Activated naive CD8-positive, alpha-beta T cell (primary cell): Measurements from ENCODE around the gene COLGALT1.
"Not testable (repeated sequence)": the region's sequence is repeated elsewhere in the genome, so short reads cannot be mapped to it uniquely, and the experiment has no call there.

Experiments used
- H3K27ac Mint-ChIP-seq: one replicate; pipeline ENCODE4 v1.8.0; 2021; ENCODE audit warnings: mixed read lengths
- H3K27me3 Mint-ChIP-seq: one replicate; pipeline ENCODE4 v1.8.0; 2021; ENCODE audit warnings: mixed read lengths
- H3K36me3 Mint-ChIP-seq: one replicate; pipeline ENCODE4 v1.8.0; 2021; ENCODE audit warnings: mixed read lengths
- H3K4me1 Mint-ChIP-seq: one replicate; pipeline ENCODE4 v1.8.0; 2021; ENCODE audit warnings: low read depth, mixed read lengths
- H3K4me3 Mint-ChIP-seq: one replicate; pipeline ENCODE4 v1.8.0; 2021; ENCODE audit warnings: mild to moderate bottlenecking, mixed read lengths
- H3K9me3 Mint-ChIP-seq: one replicate; pipeline ENCODE4 v1.8.0; 2021; ENCODE audit warnings: low read depth, mixed read lengths

The COLGALT1 gene

DNA sequence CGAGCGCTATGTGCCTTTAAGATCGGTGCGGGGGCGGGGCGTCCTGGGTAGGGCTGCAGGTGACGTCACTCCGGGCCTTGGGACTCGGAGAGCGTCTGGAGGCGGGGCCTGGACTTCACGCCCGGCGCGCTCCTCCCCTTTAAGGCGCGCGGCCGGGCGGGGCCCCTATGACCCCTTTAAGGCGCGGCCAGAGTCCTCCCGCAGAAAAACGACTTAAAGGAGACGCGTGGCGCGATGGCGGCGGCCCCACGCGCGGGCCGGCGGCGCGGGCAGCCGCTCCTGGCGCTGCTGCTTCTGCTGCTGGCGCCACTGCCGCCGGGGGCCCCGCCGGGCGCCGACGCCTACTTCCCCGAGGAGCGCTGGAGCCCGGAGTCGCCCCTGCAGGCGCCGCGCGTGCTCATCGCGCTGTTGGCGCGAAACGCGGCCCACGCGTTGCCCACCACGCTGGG is at the start of gene COLGALT1:
COLGALT1 (plus strand) TSS at position 170 of the 449 bp plus-strand sequence; CDS start at position 235, 65 bp downstream.
- Mint-ChIP-seq H3K36me3 (peaks cover 2% of the 10 kb centered on the region), H3K27me3 (no peaks in the 10 kb centered on the region), H3K4me3 (peak within 1 kb of the TSS; percentile 87), H3K27ac (peak within 1 kb of the TSS; percentile 50), H3K9me3 (no peaks in the 10 kb centered on the region), H3K4me1 (peaks cover 14% of the 10 kb centered on the region)

DNA sequence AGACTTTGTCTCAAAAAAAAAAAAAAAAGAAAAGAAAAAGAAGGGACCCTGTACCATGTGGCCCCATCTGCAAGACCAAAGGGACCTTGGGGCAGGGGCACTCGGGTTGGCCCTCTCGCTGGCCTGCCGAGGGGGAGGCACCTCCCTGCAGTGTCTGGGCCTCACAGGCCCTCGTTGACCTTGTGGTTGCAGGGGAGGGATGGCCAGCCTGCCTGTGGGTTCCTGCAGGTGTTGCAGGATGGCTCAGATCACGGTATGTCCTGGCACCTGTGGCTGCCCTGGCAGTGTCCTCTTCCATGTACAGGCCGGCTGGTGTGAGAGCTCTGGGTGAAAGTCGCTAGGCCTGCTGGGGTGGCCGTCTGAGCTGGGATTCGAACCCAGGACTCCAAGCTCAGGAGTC is 48.7 kb upstream of the COLGALT1 start:
- H3K9me3 Mint-ChIP-seq = no peaks in the 10 kb centered on the region
- no peak overlapping the region for H3K27ac Mint-ChIP-seq
- H3K4me3 Mint-ChIP-seq = no peak overlapping the region
- no peaks in the 10 kb centered on the region for H3K27me3 Mint-ChIP-seq
- H3K36me3 Mint-ChIP-seq = peaks cover 2% of the 10 kb centered on the region
- H3K4me1 Mint-ChIP-seq = peaks cover 24% of the 10 kb centered on the region

GRCh38 chr19:17508558-17508933 is 46.9 kb upstream of the COLGALT1 start:
- Mint-ChIP-seq H3K27ac (peak overlapping the region; percentile 41), H3K4me3 (peak overlapping the region; percentile 40), H3K4me1 (peaks cover 31% of the 10 kb centered on the region)
- not testable (repeated sequence) for H3K27me3 Mint-ChIP-seq, H3K9me3 Mint-ChIP-seq, H3K36me3 Mint-ChIP-seq

GRCh38 chr19:17510220-17510993 is 45.0 kb upstream of the COLGALT1 start:
- Mint-ChIP-seq H3K36me3 (peaks cover 2% of the 10 kb centered on the region), H3K9me3 (no peaks in the 10 kb centered on the region), H3K4me1 (peaks cover 36% of the 10 kb centered on the region), H3K27me3 (no peaks in the 10 kb centered on the region), H3K4me3 (peak overlapping the region; percentile 100), H3K27ac (peak overlapping the region; percentile 99)

DNA sequence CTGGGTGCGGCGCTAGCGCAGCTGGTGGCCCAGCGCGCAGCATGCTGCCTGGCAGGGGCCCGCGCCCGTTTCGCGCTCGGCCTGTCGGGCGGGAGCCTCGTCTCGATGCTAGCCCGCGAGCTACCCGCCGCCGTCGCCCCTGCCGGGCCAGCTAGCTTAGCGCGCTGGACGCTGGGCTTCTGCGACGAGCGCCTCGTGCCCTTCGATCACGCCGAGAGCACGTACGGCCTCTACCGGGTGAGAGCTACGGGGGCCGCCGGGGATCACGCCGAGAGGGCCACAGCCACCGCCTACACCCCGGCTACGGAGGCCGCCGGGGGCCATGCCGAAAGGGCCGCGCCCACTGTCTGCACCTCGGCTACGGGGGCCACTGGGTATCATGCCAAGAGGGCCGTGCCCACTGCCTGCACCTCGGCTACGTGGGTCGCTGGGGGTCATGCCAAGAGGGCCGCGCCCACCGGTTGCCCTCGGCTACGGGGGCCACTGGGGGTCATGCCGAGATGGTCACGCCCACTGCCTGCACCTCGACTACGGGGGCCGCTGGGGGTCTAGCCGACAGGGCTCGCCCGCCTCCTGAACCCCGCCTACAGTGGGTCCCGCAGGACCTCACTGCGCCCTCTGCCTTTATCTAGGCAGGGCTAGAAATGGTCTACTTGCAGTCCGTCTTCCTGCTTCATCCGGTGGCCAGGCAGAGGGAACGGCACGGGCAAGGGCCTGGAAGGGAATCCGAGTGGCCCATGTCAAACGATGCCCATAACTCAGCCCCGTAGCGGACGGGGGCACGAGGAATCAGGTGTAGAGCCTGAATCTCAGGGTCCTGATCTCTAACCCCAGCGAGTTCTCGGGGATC is 43.5 kb upstream of the COLGALT1 start:
- Mint-ChIP-seq H3K27ac (peak overlapping the region; percentile 87), H3K36me3 (peaks cover 2% of the 10 kb centered on the region), H3K9me3 (no peaks in the 10 kb centered on the region), H3K27me3 (no peaks in the 10 kb centered on the region), H3K4me3 (peak overlapping the region; percentile 100), H3K4me1 (peaks cover 36% of the 10 kb centered on the region)

- no peaks in the 10 kb centered on the region for H3K9me3 Mint-ChIP-seq
- H3K27me3 Mint-ChIP-seq = no peaks in the 10 kb centered on the region
- peaks cover 34% of the 10 kb centered on the region for H3K4me1 Mint-ChIP-seq
These were observed 42.9 kb upstream of the COLGALT1 start for GRCh38 chr19:17512574-17512939.

GRCh38 chr19:17515408-17516149 is 39.9 kb upstream of the COLGALT1 start:
- H3K9me3 Mint-ChIP-seq = no peaks in the 10 kb centered on the region
- no peak overlapping the region for H3K4me3 Mint-ChIP-seq
- H3K4me1 Mint-ChIP-seq = peaks cover 19% of the 10 kb centered on the region
- H3K27ac Mint-ChIP-seq = no peak overlapping the region
- H3K36me3 Mint-ChIP-seq = peaks cover 10% of the 10 kb centered on the region
- H3K27me3 Mint-ChIP-seq = no peaks in the 10 kb centered on the region

More at GRCh38 chr19:17512574-17512939, 42.9 kb upstream of the COLGALT1 start:
- Mint-ChIP-seq H3K4me3 (peak overlapping the region; percentile 89), H3K36me3 (peaks cover 7% of the 10 kb centered on the region), H3K27ac (peak overlapping the region; percentile 87)

DNA sequence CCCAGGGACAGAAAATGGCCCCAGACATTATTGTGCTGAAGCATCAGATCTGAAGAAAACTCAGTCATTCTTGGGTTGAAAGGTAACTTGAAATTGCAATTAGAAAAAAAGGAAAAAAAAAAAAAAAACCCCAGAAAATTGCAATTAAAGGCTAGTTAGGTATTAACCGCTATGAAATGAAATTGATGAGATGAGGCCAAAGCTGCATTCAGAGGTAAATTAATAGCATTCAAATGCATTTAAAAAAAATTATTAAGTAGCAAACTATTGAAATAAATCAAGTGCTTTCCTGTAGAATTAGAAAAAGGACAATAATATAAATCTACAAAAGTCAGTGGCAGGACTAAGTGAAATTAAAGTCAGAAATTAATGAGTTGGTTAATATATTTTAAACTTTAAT is 37.6 kb upstream of the COLGALT1 start:
- Mint-ChIP-seq H3K27ac (no peak overlapping the region), H3K27me3 (no peaks in the 10 kb centered on the region), H3K4me1 (peaks cover 16% of the 10 kb centered on the region), H3K4me3 (no peak overlapping the region), H3K36me3 (peaks cover 8% of the 10 kb centered on the region), H3K9me3 (no peaks in the 10 kb centered on the region)

GRCh38 chr19:17518654-17519053 is 36.8 kb upstream of the COLGALT1 start:
- peaks cover 21% of the 10 kb centered on the region for H3K4me1 Mint-ChIP-seq
- H3K27me3 Mint-ChIP-seq, H3K9me3 Mint-ChIP-seq, H3K4me3 Mint-ChIP-seq, H3K36me3 Mint-ChIP-seq, H3K27ac Mint-ChIP-seq: not testable (repeated sequence)

DNA sequence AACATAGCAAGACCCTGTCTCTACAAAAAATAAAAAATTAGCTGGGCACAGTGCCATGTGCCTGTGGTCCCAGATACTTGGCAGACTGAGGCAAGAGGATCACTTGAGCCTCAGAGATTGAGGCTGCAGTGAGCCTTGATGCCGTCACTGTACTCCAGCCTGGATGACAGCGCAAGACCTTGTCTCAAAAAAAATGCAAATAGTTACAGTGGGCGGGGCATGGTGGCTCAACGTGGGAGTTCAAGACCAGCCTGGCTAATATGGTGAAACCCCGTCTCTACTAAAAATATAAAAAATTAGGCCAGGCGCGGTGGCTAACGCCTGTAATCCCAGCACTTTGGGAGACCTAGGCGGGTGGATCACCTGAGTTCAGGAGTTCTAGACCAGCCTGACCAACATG is 35.5 kb upstream of the COLGALT1 start:
- Mint-ChIP-seq H3K4me3 (no peak overlapping the region), H3K27me3 (no peaks in the 10 kb centered on the region), H3K27ac (no peak overlapping the region), H3K36me3 (peaks cover 8% of the 10 kb centered on the region), H3K4me1 (peaks cover 26% of the 10 kb centered on the region), H3K9me3 (no peaks in the 10 kb centered on the region)

GRCh38 chr19:17520865-17521264 is 34.6 kb upstream of the COLGALT1 start:
- H3K27ac Mint-ChIP-seq = no peak overlapping the region
- no peaks in the 10 kb centered on the region for H3K9me3 Mint-ChIP-seq
- no peaks in the 10 kb centered on the region for H3K27me3 Mint-ChIP-seq
- peaks cover 8% of the 10 kb centered on the region for H3K36me3 Mint-ChIP-seq
- peaks cover 28% of the 10 kb centered on the region for H3K4me1 Mint-ChIP-seq
- no peak overlapping the region for H3K4me3 Mint-ChIP-seq

- no peaks in the 10 kb centered on the region for H3K9me3 Mint-ChIP-seq
- no peaks in the 10 kb centered on the region for H3K27me3 Mint-ChIP-seq
- H3K36me3 Mint-ChIP-seq = no peaks in the 10 kb centered on the region
- peak overlapping the region; percentile 89 for H3K27ac Mint-ChIP-seq
- peak overlapping the region; percentile 67 for H3K4me3 Mint-ChIP-seq
- peaks cover 32% of the 10 kb centered on the region for H3K4me1 Mint-ChIP-seq
These were observed 32.2 kb upstream of the COLGALT1 start for GRCh38 chr19:17522988-17523872.

GRCh38 chr19:17524651-17525050 is 30.8 kb upstream of the COLGALT1 start:
- Mint-ChIP-seq H3K36me3 (no peaks in the 10 kb centered on the region), H3K27ac (no peak overlapping the region), H3K4me3 (no peak overlapping the region), H3K9me3 (no peaks in the 10 kb centered on the region), H3K27me3 (no peaks in the 10 kb centered on the region), H3K4me1 (peaks cover 32% of the 10 kb centered on the region)

- Mint-ChIP-seq H3K9me3 (no peaks in the 10 kb centered on the region), H3K36me3 (no peaks in the 10 kb centered on the region), H3K27ac (no peak overlapping the region), H3K27me3 (no peaks in the 10 kb centered on the region), H3K4me1 (peaks cover 29% of the 10 kb centered on the region), H3K4me3 (no peak overlapping the region)
These were observed 30.3 kb upstream of the COLGALT1 start for GRCh38 chr19:17525141-17525540.
